Measurements from ENCODE around the gene LMX1A. TPM values are rescaled to one million over a fixed set of nuclear protein-coding genes. Genes with fewer than 3 reads are reported as not detected.

LMX1A gene
- total RNA-seq, 4 donors from 2014 or later: 0.13 to 1.1 (median 0.51) TPM

GRCh38 chr1:165254376-165254775, 102.1 kb downstream of the LMX1A start:
- H3K27me3 ChIP-seq: peaks cover 16% of the 10 kb centered on the region
- no peak for ATAC-seq
- peaks cover 0 to under 1% (median 0%) of the 10 kb centered on the region in 3 donors for H3K4me1 ChIP-seq
- no peak overlapping the region for H3K4me3 ChIP-seq
- WGBS, 2 donors (ENCODE audit: low coverage in 1 of 2): 56 to 67% methylated on average over 1 to 2 of the region's 4 CpGs
- no peaks in the 10 kb centered on the region for H3K9me3 ChIP-seq
- no peaks in the 10 kb centered on the region for H3K36me3 ChIP-seq
- H3K27ac ChIP-seq: no peak overlapping the region
- no peak for TF ChIP-seq EP300 (IDR thresholded peaks at IDR 0.05)
- no peak for TF ChIP-seq POLR2A (IDR thresholded peaks at IDR 0.05)
- TF ChIP-seq, protein P1, sequence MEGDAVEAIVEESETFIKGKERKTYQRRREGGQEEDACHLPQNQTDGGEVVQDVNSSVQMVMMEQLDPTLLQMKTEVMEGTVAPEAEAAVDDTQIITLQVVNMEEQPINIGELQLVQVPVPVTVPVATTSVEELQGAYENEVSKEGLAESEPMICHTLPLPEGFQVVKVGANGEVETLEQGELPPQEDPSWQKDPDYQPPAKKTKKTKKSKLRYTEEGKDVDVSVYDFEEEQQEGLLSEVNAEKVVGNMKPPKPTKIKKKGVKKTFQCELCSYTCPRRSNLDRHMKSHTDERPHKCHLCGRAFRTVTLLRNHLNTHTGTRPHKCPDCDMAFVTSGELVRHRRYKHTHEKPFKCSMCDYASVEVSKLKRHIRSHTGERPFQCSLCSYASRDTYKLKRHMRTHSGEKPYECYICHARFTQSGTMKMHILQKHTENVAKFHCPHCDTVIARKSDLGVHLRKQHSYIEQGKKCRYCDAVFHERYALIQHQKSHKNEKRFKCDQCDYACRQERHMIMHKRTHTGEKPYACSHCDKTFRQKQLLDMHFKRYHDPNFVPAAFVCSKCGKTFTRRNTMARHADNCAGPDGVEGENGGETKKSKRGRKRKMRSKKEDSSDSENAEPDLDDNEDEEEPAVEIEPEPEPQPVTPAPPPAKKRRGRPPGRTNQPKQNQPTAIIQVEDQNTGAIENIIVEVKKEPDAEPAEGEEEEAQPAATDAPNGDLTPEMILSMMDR (IDR thresholded peaks at IDR 0.05): no peak
- TF ChIP-seq POLR2AphosphoS5 (IDR thresholded peaks at IDR 0.05): no peak

DNA sequence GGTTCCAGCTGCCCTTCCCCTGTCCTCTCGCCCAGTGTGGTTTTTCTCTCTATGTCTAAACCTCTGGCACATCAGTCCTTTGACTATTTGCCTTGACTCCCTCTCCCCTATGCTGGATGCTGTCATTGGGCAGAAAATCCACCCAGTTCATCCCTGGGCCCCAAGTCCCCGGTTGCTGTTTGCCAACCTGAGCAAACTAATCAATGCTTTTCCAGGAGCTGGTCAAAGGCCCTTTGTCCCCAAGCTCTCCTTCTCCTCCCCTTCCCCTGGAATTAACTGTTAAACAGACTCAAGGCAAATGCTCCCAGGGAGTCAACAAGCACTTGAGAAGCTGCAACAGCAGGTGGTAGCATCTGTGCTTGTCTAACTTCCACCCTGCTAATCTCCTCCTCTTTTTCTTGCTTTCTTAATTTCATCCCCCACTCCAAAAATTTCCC, 102.7 kb downstream of the LMX1A start:
- Histone ChIP-seq H3K27me3 (peaks cover 18% of the 10 kb centered on the region), H3K4me3 (no peak overlapping the region), H3K9me3 (no peaks in the 10 kb centered on the region), H3K4me1 (no peaks in the 10 kb centered on the region), H3K36me3 (no peaks in the 10 kb centered on the region), H3K27ac (no peak overlapping the region)
- no peak for ATAC-seq
- TF ChIP-seq, protein P1 (IDR thresholded peaks at IDR 0.05): no peak
- WGBS, 2 donors (ENCODE audit: low coverage in 1 of 2): 38 to 67% methylated on average over 1 to 2 of the region's 2 CpGs

GRCh38 chr1:165248969-165249571, 107.4 kb downstream of the LMX1A start:
- WGBS, 2 donors (ENCODE audit: low coverage in 1 of 2): 60% methylated on average over 1 of the region's 5 CpGs; no CpG with 5 or more reads in 1 of the 2 donors
- TF ChIP-seq EP300 (IDR thresholded peaks at IDR 0.05) (no peak), POLR2A (IDR thresholded peaks at IDR 0.05) (no peak), POLR2AphosphoS5 (IDR thresholded peaks at IDR 0.05) (no peak)
- TF ChIP-seq, protein P1 (IDR thresholded peaks at IDR 0.05): no peak
- H3K4me3 ChIP-seq: no peak overlapping the region
- H3K9me3 ChIP-seq: no peaks in the 10 kb centered on the region
- no peak for ATAC-seq
- H3K4me1 ChIP-seq: no peaks in the 10 kb centered on the region
- H3K36me3 ChIP-seq: no peaks in the 10 kb centered on the region
- H3K27me3 ChIP-seq: peaks cover 11% of the 10 kb centered on the region
- H3K27ac ChIP-seq: no peak overlapping the region

DNA sequence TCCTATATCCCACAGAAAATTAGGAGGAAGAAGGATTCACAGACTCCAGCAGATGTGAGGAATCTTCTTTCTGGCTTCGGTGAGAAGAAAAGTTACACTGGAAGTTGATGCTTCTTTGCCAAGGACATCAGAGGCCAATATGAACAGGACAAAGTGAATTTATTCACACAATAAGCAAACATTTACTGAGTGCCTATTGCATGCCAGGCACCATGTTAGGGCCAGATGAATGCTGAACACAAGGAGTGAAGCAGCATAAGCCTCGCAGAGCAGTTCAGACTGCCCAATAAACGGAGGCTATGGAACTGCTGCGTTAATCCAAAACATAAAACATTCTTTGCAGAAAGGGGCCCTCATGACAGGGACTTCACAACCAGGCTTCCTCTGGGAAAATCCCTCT, 114.6 kb downstream of the LMX1A start:
- Histone ChIP-seq H3K36me3 (no peaks in the 10 kb centered on the region), H3K4me1 (peaks cover 0 to 9% (median 0%) of the 10 kb centered on the region in 3 donors), H3K9me3 (no peaks in the 10 kb centered on the region), H3K27ac (no peak overlapping the region), H3K4me3 (no peak overlapping the region), H3K27me3 (peaks cover 9% of the 10 kb centered on the region)
- TF ChIP-seq EP300 (IDR thresholded peaks at IDR 0.05) (no peak), POLR2A (IDR thresholded peaks at IDR 0.05) (no peak), POLR2AphosphoS5 (IDR thresholded peaks at IDR 0.05) (no peak)
- TF ChIP-seq, protein P1 (IDR thresholded peaks at IDR 0.05): no peak
- ATAC-seq: no peak
- 69 to 92% methylated on average over 2 of the region's 4 CpGs for WGBS, 2 donors (ENCODE audit: low coverage in 1 of 2)

DNA sequence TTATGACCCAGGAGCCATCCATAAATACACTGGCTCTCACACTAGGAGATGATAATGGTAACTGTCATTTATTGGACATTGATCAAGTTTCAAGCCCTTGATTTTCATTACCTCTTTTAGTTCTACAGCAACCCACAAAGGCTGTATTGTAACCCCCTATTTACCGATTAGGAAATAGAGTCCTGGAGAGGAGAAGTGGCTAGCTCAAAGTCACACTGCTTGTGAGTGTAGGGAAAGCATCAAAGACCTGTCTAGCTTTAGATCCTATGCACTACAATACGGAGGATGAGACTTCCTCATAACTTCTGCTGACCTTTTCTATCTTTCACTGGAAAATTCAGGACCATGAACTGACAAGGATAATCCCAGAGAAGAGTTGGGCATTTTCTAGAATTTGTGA, 115.2 kb downstream of the LMX1A start:
- H3K27me3 ChIP-seq: peaks cover 11% of the 10 kb centered on the region
- no peak for TF ChIP-seq POLR2AphosphoS5 (IDR thresholded peaks at IDR 0.05)
- TF ChIP-seq, protein P1 (IDR thresholded peaks at IDR 0.05): no peak
- TF ChIP-seq EP300 (IDR thresholded peaks at IDR 0.05): no peak
- TF ChIP-seq POLR2A (IDR thresholded peaks at IDR 0.05): no peak
- ATAC-seq: no peak
- H3K36me3 ChIP-seq: no peaks in the 10 kb centered on the region
- 86 to 88% methylated on average over 2 of the region's 2 CpGs for WGBS, 2 donors (ENCODE audit: low coverage in 1 of 2)
- H3K4me1 ChIP-seq: peaks cover 0 to 9% (median 0%) of the 10 kb centered on the region in 3 donors
- no peak overlapping the region for H3K27ac ChIP-seq
- no peaks in the 10 kb centered on the region for H3K9me3 ChIP-seq
- H3K4me3 ChIP-seq: no peak overlapping the region

All from gastroesophageal sphincter (tissue), 4 donors.